GM13976 (cell line): ENCODE results near the gene UPK3BL1.
"Not testable (repeated sequence)": the region's sequence is repeated elsewhere in the genome, so short reads cannot be mapped to it uniquely, and the experiment has no call there.

Source experiments
- DNase-seq: peaks from one replicate; pipeline ENCODE4 v3.0.0; 2012; ENCODE audit warnings: low spot score
- in situ Hi-C: fragments of 300-500 bp; cut with MboI; formaldehyde crosslinking; loops from one replicate; pipeline ENCODE4 v1.12.0; 2022; ENCODE audit warnings: low sequenced_read_pairs, mixed read lengths, inconsistent platforms; ENCODE audit not compliant: unreplicated experiment

UPK3BL1 gene

GRCh38 chr7:102604431-102605145 is 38.0 kb downstream of the UPK3BL1 start:
- DNase-seq, in situ Hi-C loops: not testable (repeated sequence)

GRCh38 chr7:102602317-102602716 is 40.3 kb downstream of the UPK3BL1 start:
- DNase-seq, in situ Hi-C loops: not testable (repeated sequence)

GRCh38 chr7:102599699-102600098 is 42.9 kb downstream of the UPK3BL1 start:
- DNase-seq, in situ Hi-C loops: not testable (repeated sequence)

GRCh38 chr7:102596036-102596435 is 46.6 kb downstream of the UPK3BL1 start:
- DNase-seq, in situ Hi-C loops: not testable (repeated sequence)

DNA sequence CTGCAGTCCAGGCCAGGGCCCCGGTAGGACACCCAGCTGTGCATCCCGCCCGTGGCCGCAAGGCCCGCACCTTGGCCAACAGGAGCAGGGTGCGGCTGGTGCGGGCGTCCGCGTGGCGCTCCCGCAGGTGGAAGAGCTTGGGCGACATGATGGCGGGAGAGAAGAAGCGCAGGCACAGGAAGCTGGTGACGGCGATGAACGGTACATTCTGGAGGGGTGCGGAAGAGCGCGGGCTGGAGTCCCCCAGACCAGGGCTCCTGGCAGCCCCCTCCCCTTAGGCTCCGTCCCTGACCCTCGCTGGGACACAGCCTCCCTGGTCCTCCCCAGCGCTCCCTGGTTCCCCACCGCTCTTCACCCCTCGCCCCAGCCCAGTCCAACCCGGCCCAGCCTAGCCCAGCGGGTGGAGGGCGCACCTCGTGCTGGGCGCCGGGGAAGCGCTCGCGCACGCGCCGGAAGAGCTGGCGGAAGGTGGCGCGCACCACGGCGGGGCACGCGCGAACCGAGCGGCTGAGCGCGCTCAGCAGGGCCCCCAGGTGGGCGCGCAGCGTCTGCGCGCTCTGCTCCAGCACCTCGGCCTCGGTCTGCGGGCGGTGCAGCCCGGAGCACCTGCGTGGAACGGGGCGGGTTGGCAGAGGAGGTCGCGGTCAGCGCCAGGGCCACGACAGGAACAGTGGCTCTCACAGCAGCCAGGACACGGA is 48.8 kb downstream of the UPK3BL1 start:
- in situ Hi-C loops, DNase-seq: not testable (repeated sequence)

- DNase-seq, in situ Hi-C loops: not testable (repeated sequence)
Observed at GRCh38 chr7:102592477-102593019, 50.0 kb downstream of the UPK3BL1 start.

GRCh38 chr7:102589857-102590256 is 52.7 kb downstream of the UPK3BL1 start:
- DNase-seq, in situ Hi-C loops: not testable (repeated sequence)
